Stimulated activated CD8-positive, alpha-beta memory T cell treated with anti-CD3 and anti-CD28 coated beads, Interleukin-7, amount 100 ng/mL, for 48 hours (primary cell): ENCODE data around the gene SCN2A.
"Not testable (repeated sequence)": the region's sequence is repeated elsewhere in the genome, so short reads cannot be mapped to it uniquely, and the experiment has no call there.

Experiments used
- DNase-seq, 2 donors: peaks; one replicate each; pipeline ENCODE4 v3.0.0-alpha.2; 2020; ENCODE audit warnings: low read depth in 1 of 2; ENCODE audit errors: extremely low read depth in 1 of 2

The SCN2A gene

GRCh38 chr2:165251366-165251765, 12.2 kb downstream of the SCN2A start:
- no peak for DNase-seq

GRCh38 chr2:165253178-165253577, 14.0 kb downstream of the SCN2A start:
- DNase-seq = no peak

- DNase-seq = no peak
These were observed 17.4 kb downstream of the SCN2A start for GRCh38 chr2:165256618-165257017.

GRCh38 chr2:165260347-165260746, 21.1 kb downstream of the SCN2A start:
- not testable (repeated sequence) for DNase-seq

- DNase-seq = peak in 1 of 2 donors; percentile 5
These were observed 29.5 kb downstream of the SCN2A start for GRCh38 chr2:165268754-165269153.

GRCh38 chr2:165273176-165273575, 34.0 kb downstream of the SCN2A start:
- no peak for DNase-seq

GRCh38 chr2:165274698-165275097, 35.5 kb downstream of the SCN2A start:
- DNase-seq = no peak

- no peak for DNase-seq
These were observed 36.7 kb downstream of the SCN2A start for GRCh38 chr2:165275932-165276331.

- DNase-seq = no peak
These were observed 38.1 kb downstream of the SCN2A start for GRCh38 chr2:165277295-165277694.

GRCh38 chr2:165277860-165278656, 38.8 kb downstream of the SCN2A start:
- DNase-seq = no peak

GRCh38 chr2:165280356-165280755, 41.1 kb downstream of the SCN2A start:
- DNase-seq = no peak

GRCh38 chr2:165281387-165281786, 42.2 kb downstream of the SCN2A start:
- DNase-seq = no peak

GRCh38 chr2:165283342-165283741, 44.1 kb downstream of the SCN2A start:
- DNase-seq = no peak

GRCh38 chr2:165287094-165287778, 48.0 kb downstream of the SCN2A start:
- no peak for DNase-seq

- no peak for DNase-seq
These were observed 49.9 kb downstream of the SCN2A start for GRCh38 chr2:165289069-165289468.

GRCh38 chr2:165293440-165294420, 54.5 kb downstream of the SCN2A start:
- DNase-seq = peak in 1 of 2 donors; percentile 2

GRCh38 chr2:165294912-165295311, 55.7 kb downstream of the SCN2A start:
- DNase-seq = no peak

GRCh38 chr2:165295643-165296042, 56.4 kb downstream of the SCN2A start:
- DNase-seq = no peak

GRCh38 chr2:165305391-165306096, 66.3 kb downstream of the SCN2A start:
- no peak for DNase-seq

GRCh38 chr2:165307317-165307716, 68.1 kb downstream of the SCN2A start:
- DNase-seq = no peak
